Measurements from ENCODE around the gene TJP3.

Gene TJP3

GRCh38 chr19:3771000-3771905 lies 63.1 kb downstream of the TJP3 start:
- no peak for DNase-seq

- no peak for DNase-seq
These were observed 63.8 kb downstream of the TJP3 start, which contains the start of gene RAX2 for GRCh38 chr19:3771906-3772455. RAX2 (minus strand) TSS chr19:3772228; CDS start chr19:3771742, 486 bp downstream.

- no peak for DNase-seq
These were observed 65.8 kb downstream of the TJP3 start for GRCh38 chr19:3773814-3774515.

GRCh38 chr19:3774621-3775373 lies 66.6 kb downstream of the TJP3 start:
- no peak for DNase-seq

GRCh38 chr19:3775374-3775711 lies 67.2 kb downstream of the TJP3 start:
- no peak for DNase-seq

GRCh38 chr19:3775831-3776230 lies 67.6 kb downstream of the TJP3 start:
- DNase-seq, result no peak

- DNase-seq, result no peak
These were observed 68.4 kb downstream of the TJP3 start for GRCh38 chr19:3776479-3777040.

GRCh38 chr19:3778104-3778867 lies 70.1 kb downstream of the TJP3 start:
- no peak for DNase-seq

GRCh38 chr19:3778899-3779723 lies 70.9 kb downstream of the TJP3 start:
- DNase-seq, result no peak

GRCh38 chr19:3780786-3781304 lies 72.7 kb downstream of the TJP3 start:
- no peak for DNase-seq

- DNase-seq, result no peak
These were observed 73.4 kb downstream of the TJP3 start for GRCh38 chr19:3781603-3782002.

- no peak for DNase-seq
These were observed 74.1 kb downstream of the TJP3 start for GRCh38 chr19:3782330-3782729.

GRCh38 chr19:3782903-3783302 lies 74.7 kb downstream of the TJP3 start:
- no peak for DNase-seq

- no peak for DNase-seq
These were observed 75.7 kb downstream of the TJP3 start for GRCh38 chr19:3783660-3784584.

GRCh38 chr19:3784607-3785450 lies 76.6 kb downstream of the TJP3 start:
- no peak for DNase-seq

GRCh38 chr19:3785451-3785937 lies 77.3 kb downstream of the TJP3 start:
- DNase-seq, result no peak

GRCh38 chr19:3785938-3786824 lies 78.0 kb downstream of the TJP3 start, which contains the start of gene MATK:
MATK (minus strand) TSS chr19:3786381; CDS start chr19:3785135, 1,246 bp downstream.
- DNase-seq, result no peak

Measured in NCI-H510A treated with DMSO at 0.1 percent for 48 hours (cell line).